Ishikawa (cell line): ENCODE results near the gene CRNKL1.

Experiments
- CEBPB ChIP-seq: IDR thresholded peaks from 2 replicates; pipeline ENCODE4 v1.6.1; 2012
- CREB1 ChIP-seq: IDR thresholded peaks from 2 replicates; pipeline ENCODE4 v1.6.1; 2012; ENCODE audit warnings: low read depth
- EGR1 ChIP-seq: IDR thresholded peaks from 2 replicates; pipeline ENCODE4 v1.6.1; 2012
- EP300 ChIP-seq: IDR thresholded peaks from 2 replicates; pipeline ENCODE4 v1.6.1; 2012; ENCODE audit warnings: borderline replicate concordance
- FOXM1 ChIP-seq: IDR thresholded peaks from 2 replicates; pipeline ENCODE4 v1.6.1; 2012; ENCODE audit warnings: low read depth, borderline replicate concordance
- NFIC ChIP-seq: IDR thresholded peaks from 2 replicates; pipeline ENCODE4 v1.6.1; 2012
- RAD21 ChIP-seq: IDR thresholded peaks from 2 replicates; pipeline ENCODE4 v1.6.1; 2012; ENCODE audit warnings: low read depth
- TAF1 ChIP-seq: IDR thresholded peaks from 2 replicates; pipeline ENCODE4 v1.6.1; 2012; ENCODE audit warnings: low read depth, mild to moderate bottlenecking
- TCF12 ChIP-seq: IDR thresholded peaks from 2 replicates; pipeline ENCODE4 v1.6.1; 2012; ENCODE audit warnings: low read depth
- TEAD4 ChIP-seq: IDR thresholded peaks from 2 replicates; pipeline ENCODE4 v1.6.1; 2012
- YY1 ChIP-seq: IDR thresholded peaks from 2 replicates; pipeline ENCODE4 v1.6.1; 2012; ENCODE audit warnings: low read depth
- ZBTB7A ChIP-seq: IDR thresholded peaks from 2 replicates; pipeline ENCODE4 v1.6.1; 2012; ENCODE audit warnings: low read depth
- TF ChIP-seq, protein P1 (sequence below): IDR thresholded peaks from 2 replicates; pipeline ENCODE4 v1.6.1; 2012
- TF ChIP-seq, protein P2 (sequence below): IDR thresholded peaks from 2 replicates; pipeline ENCODE4 v1.6.1; 2012
- TF ChIP-seq, protein P3 (sequence below): IDR thresholded peaks from 2 replicates; pipeline ENCODE4 v1.6.1; 2012; ENCODE audit warnings: low read depth, mild to moderate bottlenecking

Gene CRNKL1

DNA sequence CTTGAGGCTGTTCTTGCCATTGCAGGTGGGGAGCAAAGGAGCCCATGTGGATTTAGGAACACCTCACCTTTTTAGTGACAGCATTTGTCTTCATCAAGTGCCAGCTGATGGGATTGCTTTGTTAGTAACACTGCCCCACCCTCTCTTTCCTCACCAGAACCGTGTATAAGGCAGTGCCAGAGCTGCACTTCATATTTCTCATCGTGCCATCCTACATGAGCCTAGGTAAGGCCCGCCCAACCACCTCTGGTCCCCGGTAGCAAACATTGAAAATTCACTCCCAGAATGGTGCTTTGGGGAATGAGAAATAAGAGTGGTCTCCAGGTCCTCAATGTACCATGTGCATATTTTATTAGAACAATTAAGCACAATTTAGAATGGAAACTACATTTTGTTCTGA is 22.8 kb upstream of the CRNKL1 start:
- TF ChIP-seq, protein P1, sequence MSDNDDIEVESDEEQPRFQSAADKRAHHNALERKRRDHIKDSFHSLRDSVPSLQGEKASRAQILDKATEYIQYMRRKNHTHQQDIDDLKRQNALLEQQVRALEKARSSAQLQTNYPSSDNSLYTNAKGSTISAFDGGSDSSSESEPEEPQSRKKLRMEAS, result no peak
- TF ChIP-seq NFIC (no peak), RAD21 (no peak), EGR1 (no peak), TCF12 (no peak), CEBPB (no peak), ZBTB7A (no peak), YY1 (no peak), EP300 (no peak), TEAD4 (no peak), TAF1 (no peak), CREB1 (no peak), FOXM1 (no peak)
- TF ChIP-seq, protein P2, sequence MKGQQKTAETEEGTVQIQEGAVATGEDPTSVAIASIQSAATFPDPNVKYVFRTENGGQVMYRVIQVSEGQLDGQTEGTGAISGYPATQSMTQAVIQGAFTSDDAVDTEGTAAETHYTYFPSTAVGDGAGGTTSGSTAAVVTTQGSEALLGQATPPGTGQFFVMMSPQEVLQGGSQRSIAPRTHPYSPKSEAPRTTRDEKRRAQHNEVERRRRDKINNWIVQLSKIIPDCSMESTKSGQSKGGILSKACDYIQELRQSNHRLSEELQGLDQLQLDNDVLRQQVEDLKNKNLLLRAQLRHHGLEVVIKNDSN, result no peak
- TF ChIP-seq, protein P3, sequence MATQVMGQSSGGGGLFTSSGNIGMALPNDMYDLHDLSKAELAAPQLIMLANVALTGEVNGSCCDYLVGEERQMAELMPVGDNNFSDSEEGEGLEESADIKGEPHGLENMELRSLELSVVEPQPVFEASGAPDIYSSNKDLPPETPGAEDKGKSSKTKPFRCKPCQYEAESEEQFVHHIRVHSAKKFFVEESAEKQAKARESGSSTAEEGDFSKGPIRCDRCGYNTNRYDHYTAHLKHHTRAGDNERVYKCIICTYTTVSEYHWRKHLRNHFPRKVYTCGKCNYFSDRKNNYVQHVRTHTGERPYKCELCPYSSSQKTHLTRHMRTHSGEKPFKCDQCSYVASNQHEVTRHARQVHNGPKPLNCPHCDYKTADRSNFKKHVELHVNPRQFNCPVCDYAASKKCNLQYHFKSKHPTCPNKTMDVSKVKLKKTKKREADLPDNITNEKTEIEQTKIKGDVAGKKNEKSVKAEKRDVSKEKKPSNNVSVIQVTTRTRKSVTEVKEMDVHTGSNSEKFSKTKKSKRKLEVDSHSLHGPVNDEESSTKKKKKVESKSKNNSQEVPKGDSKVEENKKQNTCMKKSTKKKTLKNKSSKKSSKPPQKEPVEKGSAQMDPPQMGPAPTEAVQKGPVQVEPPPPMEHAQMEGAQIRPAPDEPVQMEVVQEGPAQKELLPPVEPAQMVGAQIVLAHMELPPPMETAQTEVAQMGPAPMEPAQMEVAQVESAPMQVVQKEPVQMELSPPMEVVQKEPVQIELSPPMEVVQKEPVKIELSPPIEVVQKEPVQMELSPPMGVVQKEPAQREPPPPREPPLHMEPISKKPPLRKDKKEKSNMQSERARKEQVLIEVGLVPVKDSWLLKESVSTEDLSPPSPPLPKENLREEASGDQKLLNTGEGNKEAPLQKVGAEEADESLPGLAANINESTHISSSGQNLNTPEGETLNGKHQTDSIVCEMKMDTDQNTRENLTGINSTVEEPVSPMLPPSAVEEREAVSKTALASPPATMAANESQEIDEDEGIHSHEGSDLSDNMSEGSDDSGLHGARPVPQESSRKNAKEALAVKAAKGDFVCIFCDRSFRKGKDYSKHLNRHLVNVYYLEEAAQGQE, result no peak

DNA sequence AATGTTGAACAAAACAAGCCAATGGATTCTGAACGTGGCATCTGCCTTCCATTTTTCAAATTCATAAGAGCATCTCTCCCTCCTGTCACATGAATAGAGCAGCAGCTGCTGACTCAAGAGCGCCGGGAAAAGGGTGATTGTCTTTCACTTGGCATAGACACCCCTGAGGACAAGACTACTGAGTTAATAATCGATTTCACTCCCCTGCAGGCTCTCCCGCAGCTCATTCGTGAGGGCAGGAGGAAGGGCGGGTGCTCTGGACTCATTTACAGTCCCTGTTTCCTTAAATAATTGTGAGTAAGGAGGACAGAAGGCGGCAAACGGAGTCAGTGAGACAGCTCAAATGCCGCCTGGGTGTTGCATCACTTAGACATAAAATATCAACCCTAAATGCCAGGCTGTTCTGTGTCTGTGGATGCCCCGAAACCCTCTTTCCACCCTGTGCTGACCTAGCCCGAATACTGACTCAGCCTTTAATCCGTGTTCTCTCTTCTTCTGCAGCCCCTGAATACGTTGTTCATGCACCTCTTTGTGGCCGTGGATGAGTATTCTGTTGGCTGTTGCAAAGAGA is 21.6 kb upstream of the CRNKL1 start:
- TF ChIP-seq, protein P3, result no peak
- no peak for TF ChIP-seq FOXM1
- no peak for TF ChIP-seq EP300
- no peak for TF ChIP-seq RAD21
- TF ChIP-seq, protein P2, result no peak
- TF ChIP-seq ZBTB7A, result no peak
- TF ChIP-seq CREB1, result no peak
- TF ChIP-seq TCF12, result no peak
- TF ChIP-seq TEAD4, result no peak
- TF ChIP-seq NFIC, result no peak
- TF ChIP-seq, protein P1, result no peak
- no peak for TF ChIP-seq TAF1

DNA sequence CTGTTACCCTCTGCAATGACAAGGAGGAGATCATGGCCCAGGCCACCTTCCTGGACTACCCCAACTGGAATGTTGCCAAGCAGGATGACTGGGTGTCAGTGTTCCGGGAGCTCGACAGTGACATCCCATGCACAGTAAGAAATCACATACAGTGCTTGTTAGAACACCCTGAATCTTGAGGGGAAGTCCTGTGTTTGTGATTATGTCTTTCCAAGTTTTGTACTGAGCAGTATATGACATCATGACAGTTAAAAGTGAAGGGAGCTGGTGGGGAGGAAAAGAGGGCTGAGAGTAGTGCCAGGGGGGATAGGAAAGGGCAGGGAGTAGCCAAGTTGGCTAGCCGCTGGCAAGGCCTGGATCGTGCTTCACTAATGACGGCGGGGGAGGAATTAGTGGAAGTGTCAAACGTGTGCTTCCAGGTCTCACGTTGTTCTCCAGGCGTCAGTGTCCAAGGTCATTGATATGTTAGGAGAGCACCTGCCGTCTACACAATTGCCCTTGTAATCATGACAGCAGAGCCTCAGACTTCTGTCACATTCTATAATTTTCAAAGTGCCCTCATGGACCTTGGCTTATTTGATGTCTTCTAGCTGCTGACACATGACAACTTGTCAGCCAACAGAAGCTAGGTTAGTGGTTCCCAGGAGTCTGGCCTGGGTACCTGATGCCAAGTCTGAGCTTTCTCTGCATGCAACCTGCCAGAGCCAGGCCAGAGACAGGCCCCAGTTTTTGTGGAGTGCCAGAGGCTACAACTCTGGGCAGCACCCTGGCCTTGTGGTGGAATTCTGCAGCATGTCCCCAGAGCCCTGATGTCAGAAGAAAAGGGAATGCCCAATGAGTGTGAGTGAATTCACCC is 18.8 kb upstream of the CRNKL1 start:
- TF ChIP-seq TCF12, result no peak
- TF ChIP-seq FOXM1, result no peak
- no peak for TF ChIP-seq YY1
- TF ChIP-seq TEAD4, result no peak

DNA sequence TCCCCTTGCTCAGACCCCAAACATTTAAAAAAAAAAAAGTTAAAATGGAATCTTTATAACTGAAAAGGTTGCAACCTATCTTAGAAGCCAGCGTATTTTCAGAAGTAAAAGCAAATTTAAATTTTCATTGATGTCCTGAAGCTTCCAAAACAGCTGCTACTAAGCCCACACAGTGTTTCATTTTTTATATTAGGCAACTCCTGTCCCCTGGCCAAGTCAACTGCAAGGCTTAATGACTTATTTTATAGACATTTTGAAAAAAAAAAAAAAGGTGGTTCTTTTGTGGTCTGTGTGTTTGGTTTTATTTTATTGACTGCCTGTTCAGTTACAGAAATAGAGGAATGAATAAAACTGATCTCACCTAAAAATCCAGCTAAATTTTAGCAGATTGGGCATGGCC is 13.1 kb upstream of the CRNKL1 start:
- TF ChIP-seq NFIC, result no peak
- no peak for TF ChIP-seq TCF12
- no peak for TF ChIP-seq FOXM1

DNA sequence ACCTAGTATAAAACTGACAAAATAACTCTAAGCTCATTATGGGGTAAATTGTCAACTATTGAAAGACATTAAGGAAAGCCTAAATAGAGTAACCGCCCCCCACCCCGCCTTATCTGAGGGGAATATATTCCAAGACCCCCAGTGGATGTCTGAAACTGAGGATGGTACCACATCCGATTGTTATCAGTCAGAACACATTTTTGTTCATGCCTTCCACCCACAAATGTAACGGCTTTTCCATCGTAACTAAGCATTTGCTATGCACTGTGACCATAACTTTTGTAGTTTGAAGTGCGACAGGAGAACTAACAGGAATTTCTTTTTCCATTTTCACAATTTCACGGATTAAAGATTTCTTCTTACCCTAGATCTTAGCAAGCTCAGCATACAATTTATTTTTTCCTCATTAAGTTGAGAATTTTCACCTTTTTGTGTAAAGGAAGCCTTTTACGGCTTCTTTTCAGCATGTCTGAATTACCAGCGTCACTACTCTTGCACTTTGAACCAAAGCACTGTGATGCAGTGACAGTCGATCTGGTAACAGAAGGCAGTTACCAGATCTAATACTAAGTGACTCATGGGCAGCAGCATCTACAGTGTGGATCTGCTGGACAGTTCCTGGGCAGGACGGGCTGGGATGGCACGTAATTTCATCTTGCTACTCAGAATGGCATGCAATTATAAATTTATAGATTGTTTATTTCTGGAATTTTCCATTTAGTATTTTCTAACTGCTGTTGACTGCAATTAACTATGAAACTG is 11.9 kb upstream of the CRNKL1 start:
- TF ChIP-seq, protein P3, result peak; percentile 66
- TF ChIP-seq TEAD4, result no peak
- no peak for TF ChIP-seq NFIC
